Skeletal muscle tissue (tissue), 4 donors: ENCODE results near the gene UBE2K. TPM values are rescaled to one million over a fixed set of nuclear protein-coding genes. Genes with fewer than 3 reads are reported as not detected.
"Not testable (repeated sequence)": the region's sequence is repeated elsewhere in the genome, so short reads cannot be mapped to it uniquely, and the experiment has no call there.

Experiments used
- H3K27ac ChIP-seq: one replicate; pipeline ENCODE4 v1.7.0; 2013; ENCODE audit warnings: mild to moderate bottlenecking, low read depth, low read length, inconsistent platforms
- H3K27me3 ChIP-seq, 3 donors: one replicate each; pipeline ENCODE4 v1.7.0; 2013; ENCODE audit warnings: low read length in 3 of 3; ENCODE audit not compliant: control insufficient read depth in 3 of 3, insufficient read depth in 3 of 3
- H3K36me3 ChIP-seq, 3 donors: one replicate each; pipeline ENCODE4 v1.7.0; 2013; ENCODE audit warnings: low read length in 3 of 3; ENCODE audit not compliant: control insufficient read depth in 3 of 3, insufficient read depth in 3 of 3
- H3K4me1 ChIP-seq, 3 donors: one replicate each; pipeline ENCODE4 v1.7.0; 2013; ENCODE audit warnings: low read length in 3 of 3, mild to moderate bottlenecking in 3 of 3; ENCODE audit not compliant: control insufficient read depth in 3 of 3, insufficient read depth in 3 of 3
- H3K4me3 ChIP-seq, 3 donors: one replicate each; pipeline ENCODE4 v1.7.0; 2013; ENCODE audit warnings: low read length in 3 of 3
- H3K9ac ChIP-seq, 3 donors: one replicate each; pipeline ENCODE4 v1.7.0; 2013; ENCODE audit warnings: low read length in 3 of 3, mild to moderate bottlenecking in 3 of 3, moderate library complexity in 2 of 3, low read depth in 1 of 3
- H3K9me3 ChIP-seq, 3 donors: one replicate each; pipeline ENCODE4 v1.7.0; 2013; ENCODE audit warnings: low read length in 3 of 3; ENCODE audit not compliant: control insufficient read depth in 3 of 3
- total RNA-seq: library from RNA; depleted of rRNA; stranded (reverse); fragments of >200 nt; gene quantifications from one replicate; pipeline ENCODE4 v1.2.3, GENCODE V29; 2014
- donor health status: Osteomylitis.

Gene UBE2K
- total RNA-seq, 1 donor from 2014 or later = 22.4 TPM

DNA sequence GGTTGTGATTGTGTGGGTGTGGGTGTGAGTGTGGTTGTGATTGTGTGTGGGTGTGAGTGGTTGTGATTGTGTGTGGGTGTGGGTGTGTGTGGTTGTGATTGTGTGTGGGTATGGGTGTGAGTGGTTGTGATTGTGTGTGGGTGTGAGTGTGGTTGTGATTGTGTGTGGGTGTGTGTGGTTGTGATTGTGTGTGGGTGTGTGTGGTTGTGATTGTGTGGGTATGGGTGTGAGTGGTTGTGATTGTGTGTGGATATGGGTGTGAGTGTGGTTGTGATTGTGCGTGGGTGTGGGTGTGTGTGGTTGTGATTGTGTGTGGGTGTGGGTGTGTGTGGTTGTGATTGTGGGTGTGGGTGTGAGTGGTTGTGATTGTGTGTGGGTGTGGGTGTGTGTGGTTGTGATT lies 115.1 kb downstream of the UBE2K start:
- not testable (repeated sequence) for H3K27me3 ChIP-seq, H3K4me3 ChIP-seq, H3K9me3 ChIP-seq, H3K27ac ChIP-seq, H3K4me1 ChIP-seq, H3K9ac ChIP-seq, H3K36me3 ChIP-seq

DNA sequence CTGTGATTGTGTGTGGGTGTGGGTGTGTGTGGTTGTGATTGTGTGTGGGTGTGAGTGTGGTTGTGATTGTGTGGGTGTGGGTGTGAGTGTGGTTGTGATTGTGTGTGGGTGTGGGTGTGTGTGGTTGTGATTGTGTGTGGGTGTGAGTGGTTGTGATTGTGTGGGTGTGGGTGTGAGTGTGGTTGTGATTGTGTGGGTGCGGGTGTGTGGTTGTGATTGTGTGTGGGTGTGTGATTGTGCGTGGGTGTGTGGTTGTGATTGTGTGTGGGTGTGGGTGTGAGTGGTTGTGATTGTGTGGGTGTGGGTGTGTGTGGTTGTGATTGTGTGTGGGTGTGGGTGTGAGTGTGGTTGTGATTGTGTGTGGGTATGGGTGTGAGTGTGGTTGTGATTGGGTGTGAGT lies 115.8 kb downstream of the UBE2K start:
- not testable (repeated sequence) for H3K9me3 ChIP-seq, H3K9ac ChIP-seq, H3K4me3 ChIP-seq, H3K36me3 ChIP-seq, H3K27ac ChIP-seq, H3K4me1 ChIP-seq, H3K27me3 ChIP-seq

DNA sequence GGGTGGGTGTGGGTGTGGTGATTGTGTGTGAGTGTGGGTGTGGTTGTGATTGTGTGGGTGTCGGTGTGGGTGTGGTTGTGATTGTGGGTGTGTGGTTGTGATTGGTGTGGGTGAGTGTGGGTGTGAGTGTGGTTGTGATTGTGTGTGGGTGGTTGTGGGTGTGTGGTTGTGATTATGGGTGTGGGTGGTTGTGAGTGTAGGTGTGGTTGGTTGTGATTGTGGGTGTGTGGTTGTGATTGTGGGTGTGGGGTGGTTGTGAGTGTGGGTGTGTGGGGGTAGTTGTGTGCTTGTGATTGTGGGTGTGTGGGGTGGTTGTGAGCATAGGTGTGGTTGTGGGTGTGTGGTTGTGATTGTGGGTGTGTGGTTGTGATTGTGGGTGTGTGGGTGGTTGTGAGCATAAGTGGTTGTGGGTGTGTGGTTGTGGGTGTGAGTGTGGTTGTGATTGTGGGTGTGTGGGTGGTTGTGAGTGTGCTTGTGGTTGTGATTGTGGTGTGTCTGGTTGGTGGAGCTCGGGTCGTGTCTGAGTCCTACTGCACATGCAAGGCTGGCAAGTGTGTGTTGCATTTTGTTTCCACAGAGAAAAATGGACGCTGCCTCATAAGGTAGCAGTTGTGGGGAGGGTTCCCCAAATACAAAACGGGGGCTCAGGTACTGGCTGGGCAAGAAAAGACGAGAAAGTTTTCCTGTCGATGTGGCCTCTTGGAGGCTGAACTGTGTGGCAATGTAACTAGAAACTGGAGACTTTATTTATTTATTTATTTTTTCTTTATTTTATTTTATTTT lies 116.7 kb downstream of the UBE2K start:
- Histone ChIP-seq H3K4me3 (no peak overlapping the region), H3K4me1 (no peaks in the 10 kb centered on the region), H3K9ac (no peak overlapping the region), H3K27me3 (no peaks in the 10 kb centered on the region), H3K9me3 (no peaks in the 10 kb centered on the region), H3K36me3 (no peaks in the 10 kb centered on the region), H3K27ac (no peak overlapping the region)

DNA sequence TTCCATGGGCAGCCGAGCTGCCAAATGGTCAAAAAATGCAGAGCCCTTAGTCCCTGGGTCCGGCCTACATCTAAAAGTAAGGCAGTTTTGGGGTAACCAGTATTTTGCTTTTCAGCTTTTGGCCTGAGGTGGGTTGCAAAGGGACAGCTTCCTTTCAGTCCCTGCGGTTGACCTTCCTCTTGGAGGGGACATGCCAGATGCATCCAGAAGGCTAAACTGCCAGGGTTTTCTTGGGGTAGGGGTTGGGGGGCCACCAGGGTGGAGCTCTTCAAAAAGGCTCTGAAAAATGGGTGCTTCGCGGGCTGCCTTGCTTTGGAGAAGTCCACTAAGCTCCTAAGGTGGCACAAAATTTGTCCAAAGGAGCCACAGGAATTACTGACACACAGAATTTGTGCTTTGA lies 120.7 kb downstream of the UBE2K start:
- no peaks in the 10 kb centered on the region for H3K9me3 ChIP-seq
- H3K9ac ChIP-seq = no peak overlapping the region
- no peaks in the 10 kb centered on the region for H3K4me1 ChIP-seq
- H3K27me3 ChIP-seq = no peaks in the 10 kb centered on the region
- H3K27ac ChIP-seq = no peak overlapping the region
- no peak overlapping the region for H3K4me3 ChIP-seq
- no peaks in the 10 kb centered on the region for H3K36me3 ChIP-seq

DNA sequence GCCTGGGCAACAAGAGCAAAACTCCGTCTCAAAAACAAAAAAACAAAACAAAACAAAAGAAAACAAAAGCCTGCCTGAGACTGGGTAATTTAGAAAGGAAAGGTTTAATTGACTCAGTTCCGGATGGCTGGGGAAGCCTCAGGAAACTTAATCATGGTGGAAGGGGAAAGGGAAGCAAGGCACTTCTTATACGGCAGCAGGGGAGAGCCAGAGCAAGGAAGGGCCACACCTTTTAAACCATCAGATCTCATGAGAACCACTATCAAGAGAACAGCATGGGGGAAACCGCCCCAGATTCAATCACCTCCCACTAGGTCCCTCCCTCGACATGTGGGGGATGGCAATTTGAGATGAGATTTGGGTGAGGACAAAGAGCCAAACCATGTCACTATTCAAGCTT lies 122.2 kb downstream of the UBE2K start:
- no peaks in the 10 kb centered on the region for H3K9me3 ChIP-seq
- no peak overlapping the region for H3K27ac ChIP-seq
- peaks cover 0 to 4% (median 0%) of the 10 kb centered on the region in 3 donors for H3K36me3 ChIP-seq
- H3K4me3 ChIP-seq = no peak overlapping the region
- no peaks in the 10 kb centered on the region for H3K4me1 ChIP-seq
- H3K9ac ChIP-seq = no peak overlapping the region
- no peaks in the 10 kb centered on the region for H3K27me3 ChIP-seq

DNA sequence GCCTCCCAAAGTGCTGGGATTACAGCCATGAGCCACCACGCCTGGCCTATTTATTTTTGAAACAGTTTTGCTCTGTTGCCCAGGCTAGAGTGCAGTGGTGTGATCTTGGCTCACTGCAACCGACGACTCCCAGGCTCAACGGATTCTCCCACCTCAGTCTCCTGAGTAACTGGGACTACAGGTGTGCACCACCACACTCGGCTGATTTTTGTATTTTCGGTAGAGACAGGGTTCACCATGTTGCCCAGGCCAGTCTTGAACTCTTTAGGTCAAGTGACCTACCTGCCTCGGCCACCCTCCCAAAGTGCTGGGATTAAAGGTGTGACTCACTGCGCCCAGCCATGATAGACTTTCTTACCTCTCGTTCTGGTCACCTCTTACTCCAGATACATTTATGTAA lies 124.0 kb downstream of the UBE2K start:
- Histone ChIP-seq H3K36me3 (peaks cover 0 to 5% (median 0%) of the 10 kb centered on the region in 3 donors), H3K27ac (no peak overlapping the region)

DNA sequence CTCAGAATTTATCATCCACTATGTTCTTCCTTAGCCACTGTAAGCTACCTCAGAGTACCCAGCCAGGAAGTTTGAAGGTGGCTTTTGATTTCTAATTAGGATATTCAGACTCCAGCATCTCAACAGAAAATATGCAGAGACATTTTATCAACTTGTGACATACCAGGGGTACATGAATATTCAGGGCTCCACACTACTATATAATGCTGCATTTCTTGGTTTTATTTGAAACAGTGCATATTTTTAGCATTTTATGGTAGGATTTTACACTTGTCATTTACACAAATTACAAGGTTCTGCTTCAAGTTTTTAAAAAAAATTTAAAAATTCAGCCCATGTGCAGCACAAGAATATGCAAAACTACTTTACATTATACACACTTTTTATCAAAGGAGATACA lies 124.7 kb downstream of the UBE2K start:
- Histone ChIP-seq H3K27me3 (no peaks in the 10 kb centered on the region), H3K4me1 (no peaks in the 10 kb centered on the region), H3K4me3 (no peak overlapping the region), H3K9me3 (no peaks in the 10 kb centered on the region), H3K27ac (no peak overlapping the region), H3K36me3 (peaks cover 0 to 5% (median 0%) of the 10 kb centered on the region in 3 donors), H3K9ac (no peak overlapping the region)

More for the DNA sequence above, 124.0 kb downstream of the UBE2K start:
- Histone ChIP-seq H3K4me1 (no peaks in the 10 kb centered on the region), H3K27me3 (no peaks in the 10 kb centered on the region), H3K9ac (no peak overlapping the region), H3K9me3 (no peaks in the 10 kb centered on the region), H3K4me3 (no peak overlapping the region)

DNA sequence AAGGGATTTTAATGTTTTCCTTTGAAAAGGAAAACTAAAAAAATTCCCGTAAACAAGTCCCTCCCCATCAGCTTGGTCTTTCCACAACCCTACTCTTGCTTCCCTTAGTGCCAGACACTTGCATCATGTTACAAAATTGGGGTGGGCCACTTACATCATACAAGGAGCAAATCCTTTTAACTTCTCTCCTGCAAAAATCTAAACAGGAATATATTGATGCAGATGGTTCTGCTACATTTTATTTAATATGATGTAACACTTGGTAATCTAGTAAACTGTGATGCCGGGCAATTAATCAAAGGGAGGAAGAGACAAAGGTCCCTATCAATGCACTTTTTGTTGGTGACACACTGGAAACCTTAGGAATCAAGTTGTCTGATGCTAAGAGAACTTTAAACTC lies 125.3 kb downstream of the UBE2K start:
- Histone ChIP-seq H3K9ac (no peak overlapping the region), H3K36me3 (peaks cover 0 to 7% (median 0%) of the 10 kb centered on the region in 3 donors), H3K9me3 (no peaks in the 10 kb centered on the region), H3K27me3 (no peaks in the 10 kb centered on the region), H3K4me3 (no peak overlapping the region), H3K4me1 (no peaks in the 10 kb centered on the region), H3K27ac (no peak overlapping the region)

DNA sequence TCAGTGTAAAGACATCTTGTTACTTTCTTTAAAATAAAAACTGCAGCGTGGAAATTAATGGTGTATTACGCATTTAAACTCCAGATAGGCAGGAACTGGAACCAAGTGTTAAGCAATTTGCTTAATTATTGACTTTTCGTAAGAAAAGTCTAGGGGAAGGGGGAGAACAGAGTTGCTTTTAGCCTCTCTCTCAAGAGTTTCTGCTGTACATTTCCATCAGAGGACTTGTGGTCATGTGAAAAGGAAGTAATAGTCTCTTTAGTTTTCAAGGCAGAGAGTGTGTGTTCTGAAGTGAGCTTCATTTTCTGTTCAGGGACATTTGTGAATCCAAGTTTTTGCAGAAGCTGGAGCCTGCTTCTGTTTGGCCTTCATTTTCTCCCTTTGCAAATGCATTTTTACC lies 127.2 kb downstream of the UBE2K start:
- no peak overlapping the region for H3K27ac ChIP-seq
- H3K4me1 ChIP-seq = no peaks in the 10 kb centered on the region
- H3K4me3 ChIP-seq = no peak overlapping the region
- peaks cover 3 to 16% (median 8%) of the 10 kb centered on the region in 3 donors for H3K36me3 ChIP-seq
- H3K27me3 ChIP-seq = no peaks in the 10 kb centered on the region
- no peak overlapping the region for H3K9ac ChIP-seq
- H3K9me3 ChIP-seq = no peaks in the 10 kb centered on the region

DNA sequence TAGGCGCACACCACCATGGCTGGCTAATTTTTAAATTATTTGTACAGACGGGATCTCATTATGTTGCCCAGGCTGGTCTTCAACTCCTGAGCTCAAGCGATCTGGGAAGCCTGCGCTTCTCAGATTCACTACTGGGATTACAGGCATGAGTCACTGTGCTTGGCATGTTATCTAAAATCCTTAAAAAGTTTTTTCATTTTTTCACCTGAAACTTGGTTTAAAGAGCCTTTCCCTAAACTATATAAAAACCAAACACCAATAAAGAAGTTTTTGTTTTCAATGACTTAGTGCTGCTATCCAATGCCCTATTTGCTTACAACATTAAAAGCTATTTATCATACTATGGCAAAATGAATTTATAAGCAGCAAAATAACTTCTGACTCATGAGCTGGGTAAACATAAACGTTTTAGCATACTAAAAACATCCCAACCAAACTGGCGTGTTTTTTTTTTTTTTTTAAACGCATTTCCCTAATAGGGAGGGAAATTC lies 127.8 kb downstream of the UBE2K start:
- Histone ChIP-seq H3K9me3 (no peaks in the 10 kb centered on the region), H3K36me3 (peaks cover 3 to 19% (median 11%) of the 10 kb centered on the region in 3 donors), H3K27ac (no peak overlapping the region), H3K9ac (no peak overlapping the region), H3K4me3 (no peak overlapping the region), H3K27me3 (no peaks in the 10 kb centered on the region), H3K4me1 (no peaks in the 10 kb centered on the region)
